Testis (tissue), 2 donors: ENCODE results near the gene SLC25A40.

ENCODE experiments used
- CTCF ChIP-seq, 3 experiments: fragments of 450-650 bp in 2 of 3; fragments of 200-600 bp in 1 of 3; sonication (generic) in 1 of 3; IDR thresholded peaks; one replicate each; pipeline ENCODE4 v1.5.1; 2016 to 2019; ENCODE audit warnings: antibody characterized with exemption in 3 of 3, mild to moderate bottlenecking in 2 of 3, moderate library complexity in 1 of 3
- POLR2A ChIP-seq: fragments of 450-650 bp; IDR thresholded peaks from one replicate; pipeline ENCODE4 v1.6.1; 2017; ENCODE audit warnings: antibody characterized with exemption, mild to moderate bottlenecking, moderate library complexity

GRCh38 chr7:87858417-87859100, 17.6 kb downstream of the SLC25A40 start:
- no peak for TF ChIP-seq POLR2A
- no peak for TF ChIP-seq CTCF (IDR thresholded peaks at IDR 0.05)
